Caco-2 (cell line): ENCODE data around the gene PDZD2. TPM values are rescaled to one million over a fixed set of nuclear protein-coding genes. Genes with fewer than 3 reads are reported as not detected.

Source experiments
- BruUV-seq: library from RNA; stranded (reverse); fragments of 400-500 nt; replicated peaks from 2 replicates; lab custom pipeline; 2021; lab: Mats Ljungman, UMichigan
- CTCF ChIA-PET: fragments of 300-600 bp; sonication (Branson Sonifier 250); formaldehyde crosslinking; loops from one replicate; lab custom pipeline; 2022; ENCODE audit warnings: antibody characterized with exemption; lab: Charles Lee
- POLR2A ChIA-PET: fragments of 300-600 bp; sonication (Branson Sonifier 250); formaldehyde crosslinking; loops from one replicate; lab custom pipeline; 2022; ENCODE audit warnings: antibody characterized with exemption; lab: Charles Lee
- DNase-seq, 2 experiments: peaks; one replicate each; pipeline versions ENCODE4 v3.0.0 to v3.0.0-alpha.2; 2020 to 2022
- H3K27me3 ChIP-seq: replicated peaks from 2 replicates; pipeline ENCODE4 v1.6.0; 2011; ENCODE audit warnings: low read length; ENCODE audit not compliant: control insufficient read depth, insufficient read depth
- H3K36me3 ChIP-seq: 2 replicates; pipeline ENCODE4 v1.5.1; 2011; ENCODE audit warnings: low read length; ENCODE audit not compliant: control insufficient read depth, insufficient read depth
- H3K4me1 ChIP-seq: fragments of 250-450 bp; sonication (Bioruptor Pico); 2 replicates; pipeline ENCODE4 v1.5.1; 2020; ENCODE audit warnings: mild to moderate bottlenecking
- H3K4me3 ChIP-seq: 2 replicates; pipeline ENCODE4 v1.5.1; 2011; ENCODE audit warnings: low read depth, mild to moderate bottlenecking, control low read depth, low read length
- H3K9me3 ChIP-seq: fragments of 250-450 bp; sonication (Bioruptor Pico); 2 replicates; pipeline ENCODE4 v1.5.1; 2020; ENCODE audit warnings: mild to moderate bottlenecking, moderate library complexity
- H3K27ac Mint-ChIP-seq: one replicate; pipeline ENCODE4 v1.8.0; 2022; ENCODE audit warnings: mixed read lengths; ENCODE audit not compliant: unreplicated experiment
- H3K27me3 Mint-ChIP-seq: one replicate; pipeline ENCODE4 v1.8.0; 2022; ENCODE audit warnings: mixed read lengths; ENCODE audit not compliant: insufficient read depth, unreplicated experiment
- H3K36me3 Mint-ChIP-seq: one replicate; pipeline ENCODE4 v1.8.0; 2022; ENCODE audit warnings: mild to moderate bottlenecking, mixed read lengths; ENCODE audit not compliant: insufficient read depth, unreplicated experiment
- H3K4me1 Mint-ChIP-seq: one replicate; pipeline ENCODE4 v1.8.0; 2022; ENCODE audit warnings: low read depth, mixed read lengths; ENCODE audit not compliant: unreplicated experiment
- H3K4me3 Mint-ChIP-seq: one replicate; pipeline ENCODE4 v1.8.0; 2022; ENCODE audit warnings: mild to moderate bottlenecking, moderate library complexity, mixed read lengths; ENCODE audit not compliant: unreplicated experiment
- H3K9me3 Mint-ChIP-seq: one replicate; pipeline ENCODE4 v1.8.0; 2022; ENCODE audit warnings: mixed read lengths; ENCODE audit not compliant: unreplicated experiment
- CTCF ChIP-seq, 2 experiments: fragments of 200-600 bp in 1 of 2; IDR thresholded peaks; 1 replicate in 1 of 2; 2 replicates in 1 of 2; pipeline versions ENCODE4 v1.5.1 to v1.8.0; 2011 to 2022; ENCODE audit warnings: antibody characterized with exemption in 1 of 2, control low read depth in 1 of 2, inconsistent platforms in 1 of 2, low read depth in 1 of 2, low read length in 1 of 2, mild to moderate bottlenecking in 1 of 2, moderate library complexity in 1 of 2; ENCODE audit not compliant: insufficient read depth in 1 of 2, severe bottlenecking in 1 of 2, unreplicated experiment in 1 of 2
- intact Hi-C: fragments of 100-400 bp; cut with micrococcal nuclease; formaldehyde crosslinking; loops from one replicate; pipeline ENCODE4 v1.10.0; 2022; ENCODE audit not compliant: unreplicated experiment
- total RNA-seq: library from RNA; stranded (reverse); gene quantifications from 2 replicates; pipeline ENCODE4 v1.2.3, GENCODE V29; 2022

Gene PDZD2
- total RNA-seq, 1 experiment from 2014 or later, result 0.16 TPM

DNA sequence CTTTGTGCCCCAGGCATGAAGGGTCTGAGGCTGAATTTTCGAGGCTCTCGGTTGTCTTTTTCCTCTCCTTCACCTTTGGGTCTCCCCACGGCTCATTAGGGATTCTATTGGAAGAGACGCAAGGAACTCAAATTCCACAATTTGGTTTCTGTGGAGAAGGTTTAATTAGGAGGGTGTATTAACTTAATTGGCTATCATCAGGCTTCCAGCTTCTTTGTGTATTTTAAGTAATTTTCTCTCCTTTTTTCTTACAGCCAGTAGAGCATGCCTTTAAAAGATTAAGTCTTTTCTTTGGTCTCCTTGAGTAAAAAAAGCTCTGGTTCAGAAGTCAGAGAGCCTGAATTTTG is 115.4 kb downstream of the PDZD2 start:
- no peaks in the 10 kb centered on the region for H3K9me3 Mint-ChIP-seq
- TF ChIP-seq CTCF (IDR thresholded peaks at IDR 0.05; ENCODE audit: insufficient read depth in 1 of 2, low read depth in 1 of 2, low read length in 1 of 2, severe bottlenecking in 1 of 2, unreplicated experiment in 1 of 2), result no peak
- H3K36me3 ChIP-seq, result no peaks in the 10 kb centered on the region
- H3K4me3 Mint-ChIP-seq, result no peak overlapping the region
- no TSS peak for BruUV-seq
- H3K4me1 ChIP-seq, result no peaks in the 10 kb centered on the region
- no peak overlapping the region for H3K27ac Mint-ChIP-seq
- no peak for DNase-seq
- peaks cover 13% of the 10 kb centered on the region for H3K27me3 Mint-ChIP-seq
- intact Hi-C loops, result no loop called here
- POLR2A ChIA-PET, result no interaction called here
- H3K4me3 ChIP-seq, result no peak overlapping the region
- H3K4me1 Mint-ChIP-seq, result no peaks in the 10 kb centered on the region
- no peaks in the 10 kb centered on the region for H3K27me3 ChIP-seq
- CTCF ChIA-PET, result no interaction called here
- no peaks in the 10 kb centered on the region for H3K36me3 Mint-ChIP-seq
- H3K9me3 ChIP-seq, result no peaks in the 10 kb centered on the region

DNA sequence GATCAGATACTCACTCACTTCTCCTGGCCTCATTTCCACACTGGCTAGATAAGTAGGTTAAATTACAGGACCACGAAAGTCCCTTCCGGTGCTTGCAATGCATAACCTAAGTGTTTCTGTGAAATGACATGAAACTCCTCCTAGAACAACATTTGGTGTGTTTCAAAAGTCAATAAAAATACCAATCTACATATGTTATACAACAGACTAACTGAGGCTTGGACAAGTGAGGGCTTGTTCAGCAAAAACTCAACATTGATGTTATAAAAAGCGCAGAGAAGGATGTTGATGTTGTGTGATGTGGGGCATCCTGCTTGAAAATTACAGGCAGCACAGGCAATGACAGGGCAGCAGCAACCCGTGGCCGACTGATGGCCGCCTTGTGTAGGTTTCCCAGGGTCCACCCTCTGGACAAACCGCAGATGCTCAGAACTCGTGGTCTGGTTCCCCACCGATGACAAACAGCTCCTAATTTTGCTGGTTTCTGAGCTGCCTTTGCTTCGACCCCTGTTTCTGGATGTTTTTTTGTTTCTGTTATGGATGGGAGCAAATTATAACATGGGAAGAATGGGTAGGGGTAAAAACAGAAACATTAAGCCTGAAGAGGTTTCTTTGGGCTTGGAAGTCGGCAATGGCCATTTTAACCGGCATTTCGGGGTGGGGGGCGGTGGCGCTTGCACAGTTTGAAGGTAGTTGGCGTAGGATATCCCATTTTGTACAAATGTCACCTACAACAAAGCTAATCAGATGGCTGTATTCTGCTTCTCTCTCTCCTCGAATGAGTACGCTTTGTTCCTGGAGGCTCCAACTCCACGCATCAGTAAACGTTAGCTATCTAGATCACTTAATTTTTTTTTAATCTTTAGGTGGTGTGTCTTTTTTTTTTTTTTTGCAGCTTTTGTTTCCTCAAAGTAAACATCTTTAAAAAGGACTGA is 116.1 kb downstream of the PDZD2 start:
- no peak overlapping the region for H3K4me3 Mint-ChIP-seq
- no peaks in the 10 kb centered on the region for H3K4me1 Mint-ChIP-seq
- BruUV-seq, result no TSS peak
- Histone ChIP-seq H3K27me3 (peaks cover 2% of the 10 kb centered on the region; the same call in 1 of the 2 replicates), H3K9me3 (no peaks in the 10 kb centered on the region), H3K4me3 (no peak overlapping the region), H3K4me1 (no peaks in the 10 kb centered on the region), H3K36me3 (no peaks in the 10 kb centered on the region)
- intact Hi-C loops, result no loop called here
- no peak for DNase-seq
- CTCF ChIA-PET, result no interaction called here
- H3K27ac Mint-ChIP-seq, result no peak overlapping the region
- no peak for TF ChIP-seq CTCF (IDR thresholded peaks at IDR 0.05; ENCODE audit: insufficient read depth in 1 of 2, low read depth in 1 of 2, low read length in 1 of 2, severe bottlenecking in 1 of 2, unreplicated experiment in 1 of 2)
- H3K9me3 Mint-ChIP-seq, result no peaks in the 10 kb centered on the region
- H3K36me3 Mint-ChIP-seq, result no peaks in the 10 kb centered on the region
- POLR2A ChIA-PET, result no interaction called here
- peaks cover 17% of the 10 kb centered on the region for H3K27me3 Mint-ChIP-seq

DNA sequence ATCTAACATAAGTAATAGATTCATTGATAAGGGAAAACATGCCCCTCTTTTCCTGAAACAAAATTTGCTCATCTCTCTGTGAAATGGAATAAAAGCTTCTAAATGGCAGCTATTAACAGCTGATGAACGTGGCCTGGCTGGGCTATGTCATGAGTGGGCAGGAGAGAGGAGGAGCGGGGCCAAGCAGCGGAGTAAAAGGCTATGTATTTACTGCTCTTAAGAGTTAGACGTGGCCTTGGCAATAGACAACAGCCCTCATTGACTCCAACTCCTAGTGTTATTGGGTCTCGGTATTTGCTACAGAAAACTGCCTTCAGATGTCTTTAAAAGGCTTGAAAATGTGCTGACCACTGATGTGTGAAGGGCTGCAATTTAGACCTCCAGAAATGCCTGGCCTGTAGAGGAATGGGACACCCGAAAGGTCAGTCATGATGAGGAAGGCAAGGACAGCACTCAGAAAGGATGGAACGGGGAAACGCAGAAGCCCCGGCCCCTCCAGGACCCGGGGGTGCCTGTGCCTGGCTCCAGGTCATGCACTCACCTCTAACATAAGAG is 116.8 kb downstream of the PDZD2 start:
- intact Hi-C loops, result no loop called here
- H3K9me3 Mint-ChIP-seq, result no peaks in the 10 kb centered on the region
- no peaks in the 10 kb centered on the region for H3K36me3 Mint-ChIP-seq
- no peak overlapping the region for H3K4me3 Mint-ChIP-seq
- no peak for DNase-seq
- ChIA-PET POLR2A (no interaction called here), CTCF (no interaction called here)
- H3K27ac Mint-ChIP-seq, result no peak overlapping the region
- Histone ChIP-seq H3K27me3 (peaks cover 2% of the 10 kb centered on the region; the same call in 1 of the 2 replicates), H3K4me3 (no peak overlapping the region), H3K9me3 (no peaks in the 10 kb centered on the region), H3K36me3 (no peaks in the 10 kb centered on the region), H3K4me1 (no peaks in the 10 kb centered on the region)
- no TSS peak for BruUV-seq
- H3K4me1 Mint-ChIP-seq, result no peaks in the 10 kb centered on the region
- H3K27me3 Mint-ChIP-seq, result peaks cover 17% of the 10 kb centered on the region
- no peak for TF ChIP-seq CTCF (IDR thresholded peaks at IDR 0.05; ENCODE audit: insufficient read depth in 1 of 2, low read depth in 1 of 2, low read length in 1 of 2, severe bottlenecking in 1 of 2, unreplicated experiment in 1 of 2)
